HepG2 (cell line): Measurements from ENCODE around the gene CRLF1. TPM values are rescaled to one million over a fixed set of nuclear protein-coding genes. Genes with fewer than 3 reads are reported as not detected.

ENCODE experiments used
- AHR ChIP-seq: IDR thresholded peaks from 2 replicates; pipeline ENCODE4 v1.6.1; 2018; ENCODE audit warnings: missing genetic modification reagents, missing compliant biosample characterization
- GZF1 ChIP-seq: sonication (generic); formaldehyde crosslinking; IDR thresholded peaks from 2 replicates; pipeline ENCODE4 v1.5.1; 2020; ENCODE audit warnings: mild to moderate bottlenecking, missing genetic modification reagents
- HNRNPLL ChIP-seq: fragments of 200-400 bp; formaldehyde crosslinking; IDR thresholded peaks from 2 replicates; pipeline ENCODE4 v1.6.1; 2017; ENCODE audit warnings: mild to moderate bottlenecking, low read depth, low read length; ENCODE audit not compliant: poor library complexity, severe bottlenecking
- KLF15 ChIP-seq: sonication (generic); formaldehyde crosslinking; IDR thresholded peaks from 2 replicates; pipeline ENCODE4 v1.8.1; 2023; ENCODE audit warnings: borderline replicate concordance, mild to moderate bottlenecking, inconsistent platforms, missing genetic modification reagents, mixed read lengths
- NFYC ChIP-seq: IDR thresholded peaks from 2 replicates; pipeline ENCODE4 v1.6.1; 2016; ENCODE audit warnings: missing genetic modification reagents, missing compliant biosample characterization
- SALL1 ChIP-seq: sonication (generic); formaldehyde crosslinking; IDR thresholded peaks from 2 replicates; pipeline ENCODE4 v1.8.0; 2022; ENCODE audit warnings: mild to moderate bottlenecking, missing genetic modification reagents
- SUZ12 ChIP-seq: fragments of 150-350 bp; IDR thresholded peaks from 2 replicates; pipeline ENCODE4 v1.6.1; 2014; ENCODE audit warnings: low read depth, low read length
- YEATS4 ChIP-seq: sonication (generic); formaldehyde crosslinking; IDR thresholded peaks from 2 replicates; pipeline ENCODE4 v1.4.0; 2020; ENCODE audit warnings: missing genetic modification reagents, borderline replicate concordance
- ZFY ChIP-seq: sonication (generic); formaldehyde crosslinking; IDR thresholded peaks from 2 replicates; pipeline ENCODE4 v1.4.0; 2020; ENCODE audit warnings: missing genetic modification reagents
- ZNF501 ChIP-seq: sonication (generic); formaldehyde crosslinking; IDR thresholded peaks from 2 replicates; pipeline ENCODE4 v1.5.1; 2020; ENCODE audit warnings: mild to moderate bottlenecking, moderate library complexity, missing genetic modification reagents
- ZNF644 ChIP-seq: IDR thresholded peaks from 2 replicates; pipeline ENCODE4 v1.6.1; 2016; ENCODE audit warnings: low read depth
- ZNF841 ChIP-seq: sonication (generic); formaldehyde crosslinking; IDR thresholded peaks from 2 replicates; pipeline ENCODE4 v1.8.1; 2023; ENCODE audit warnings: missing genetic modification reagents, borderline replicate concordance
- polyA plus RNA-seq, 8 experiments: library from polyadenylated mRNA; depleted of rRNA in 3 of 8; stranded (reverse) in 7 of 8; unstranded in 1 of 8; fragments of >200 nt; fragmentation: Illumina TruSeq in 4 of 8; extraction: Trizol in 4 of 8; gene quantifications; 2 replicates each; pipeline versions ENCODE4 v1.2.1 to v1.2.3, GENCODE V29; 2011 to 2016; ENCODE audit warnings: low read depth in 4 of 8, missing spikeins in 1 of 8, mixed read lengths in 1 of 8; ENCODE audit not compliant: insufficient read depth in 1 of 8
- total RNA-seq, 5 experiments: library from RNA; depleted of rRNA; stranded (reverse); fragments of >200 nt; fragmentation: Illumina TruSeq; extraction: Trizol; gene quantifications; 2 replicates each; pipeline ENCODE4 v1.2.3, GENCODE V29; 2016; ENCODE audit warnings: low read depth in 1 of 5
- TF ChIP-seq, protein P1 (sequence below): sonication (generic); formaldehyde crosslinking; IDR thresholded peaks from 2 replicates; pipeline ENCODE4 v1.4.0; 2020; ENCODE audit warnings: mild to moderate bottlenecking, missing genetic modification reagents
- TF ChIP-seq, protein P2 (sequence below): sonication (generic); formaldehyde crosslinking; conservative IDR thresholded peaks from 2 replicates; pipeline ENCODE4 v1.4.0; 2020; ENCODE audit warnings: mild to moderate bottlenecking, missing genetic modification reagents, moderate library complexity

CRLF1 gene
- total and polyA plus RNA-seq, 2 of the 13 experiments (the other 11 are each of a cell fraction or from before 2014, with no cell fraction given) = 217 to 296 TPM

DNA sequence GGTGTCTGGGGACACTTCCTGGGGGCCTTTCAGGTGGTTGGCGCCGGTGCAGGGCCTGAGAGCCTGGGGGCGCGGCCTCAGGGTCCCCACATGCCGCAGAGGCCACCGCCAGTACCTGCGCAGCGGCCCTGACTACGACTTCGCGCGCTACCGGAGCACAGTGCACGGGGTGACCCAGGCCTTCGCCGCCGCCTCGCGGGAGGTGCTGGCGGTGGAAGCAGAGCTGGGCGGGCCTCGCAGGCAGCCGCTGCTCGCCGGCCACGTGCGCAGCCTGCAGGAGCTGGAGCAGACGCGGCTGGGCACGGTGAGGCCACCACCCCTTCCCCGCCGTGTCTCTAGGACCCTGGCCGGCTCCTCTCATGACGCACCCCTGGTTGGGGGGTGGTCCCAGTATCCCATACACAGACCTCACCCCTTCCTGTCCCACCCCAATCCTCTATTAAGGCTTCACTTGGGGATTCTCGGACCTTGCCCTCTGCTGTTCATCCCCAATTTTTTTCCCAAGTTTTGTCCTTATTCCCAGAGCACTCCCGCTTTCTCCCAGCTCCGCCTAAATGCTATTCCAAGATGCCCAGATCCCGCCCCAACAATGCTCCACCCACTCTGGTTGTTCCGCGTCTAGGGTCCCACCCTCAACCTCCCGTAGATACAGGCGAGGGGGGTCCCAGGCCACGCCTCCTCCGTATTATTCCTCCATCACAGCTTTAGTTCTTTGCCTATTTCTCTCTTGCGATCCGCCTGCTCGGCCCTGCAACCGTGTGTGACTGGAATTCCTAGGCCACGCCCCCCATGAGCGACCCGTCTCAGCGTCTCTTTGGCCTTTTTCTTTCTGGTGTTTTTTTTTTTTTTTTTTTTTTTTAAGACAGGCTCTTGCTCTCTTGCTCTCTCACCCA lies 17.0 kb downstream of the CRLF1 start (continued):
- TF ChIP-seq, protein P1, sequence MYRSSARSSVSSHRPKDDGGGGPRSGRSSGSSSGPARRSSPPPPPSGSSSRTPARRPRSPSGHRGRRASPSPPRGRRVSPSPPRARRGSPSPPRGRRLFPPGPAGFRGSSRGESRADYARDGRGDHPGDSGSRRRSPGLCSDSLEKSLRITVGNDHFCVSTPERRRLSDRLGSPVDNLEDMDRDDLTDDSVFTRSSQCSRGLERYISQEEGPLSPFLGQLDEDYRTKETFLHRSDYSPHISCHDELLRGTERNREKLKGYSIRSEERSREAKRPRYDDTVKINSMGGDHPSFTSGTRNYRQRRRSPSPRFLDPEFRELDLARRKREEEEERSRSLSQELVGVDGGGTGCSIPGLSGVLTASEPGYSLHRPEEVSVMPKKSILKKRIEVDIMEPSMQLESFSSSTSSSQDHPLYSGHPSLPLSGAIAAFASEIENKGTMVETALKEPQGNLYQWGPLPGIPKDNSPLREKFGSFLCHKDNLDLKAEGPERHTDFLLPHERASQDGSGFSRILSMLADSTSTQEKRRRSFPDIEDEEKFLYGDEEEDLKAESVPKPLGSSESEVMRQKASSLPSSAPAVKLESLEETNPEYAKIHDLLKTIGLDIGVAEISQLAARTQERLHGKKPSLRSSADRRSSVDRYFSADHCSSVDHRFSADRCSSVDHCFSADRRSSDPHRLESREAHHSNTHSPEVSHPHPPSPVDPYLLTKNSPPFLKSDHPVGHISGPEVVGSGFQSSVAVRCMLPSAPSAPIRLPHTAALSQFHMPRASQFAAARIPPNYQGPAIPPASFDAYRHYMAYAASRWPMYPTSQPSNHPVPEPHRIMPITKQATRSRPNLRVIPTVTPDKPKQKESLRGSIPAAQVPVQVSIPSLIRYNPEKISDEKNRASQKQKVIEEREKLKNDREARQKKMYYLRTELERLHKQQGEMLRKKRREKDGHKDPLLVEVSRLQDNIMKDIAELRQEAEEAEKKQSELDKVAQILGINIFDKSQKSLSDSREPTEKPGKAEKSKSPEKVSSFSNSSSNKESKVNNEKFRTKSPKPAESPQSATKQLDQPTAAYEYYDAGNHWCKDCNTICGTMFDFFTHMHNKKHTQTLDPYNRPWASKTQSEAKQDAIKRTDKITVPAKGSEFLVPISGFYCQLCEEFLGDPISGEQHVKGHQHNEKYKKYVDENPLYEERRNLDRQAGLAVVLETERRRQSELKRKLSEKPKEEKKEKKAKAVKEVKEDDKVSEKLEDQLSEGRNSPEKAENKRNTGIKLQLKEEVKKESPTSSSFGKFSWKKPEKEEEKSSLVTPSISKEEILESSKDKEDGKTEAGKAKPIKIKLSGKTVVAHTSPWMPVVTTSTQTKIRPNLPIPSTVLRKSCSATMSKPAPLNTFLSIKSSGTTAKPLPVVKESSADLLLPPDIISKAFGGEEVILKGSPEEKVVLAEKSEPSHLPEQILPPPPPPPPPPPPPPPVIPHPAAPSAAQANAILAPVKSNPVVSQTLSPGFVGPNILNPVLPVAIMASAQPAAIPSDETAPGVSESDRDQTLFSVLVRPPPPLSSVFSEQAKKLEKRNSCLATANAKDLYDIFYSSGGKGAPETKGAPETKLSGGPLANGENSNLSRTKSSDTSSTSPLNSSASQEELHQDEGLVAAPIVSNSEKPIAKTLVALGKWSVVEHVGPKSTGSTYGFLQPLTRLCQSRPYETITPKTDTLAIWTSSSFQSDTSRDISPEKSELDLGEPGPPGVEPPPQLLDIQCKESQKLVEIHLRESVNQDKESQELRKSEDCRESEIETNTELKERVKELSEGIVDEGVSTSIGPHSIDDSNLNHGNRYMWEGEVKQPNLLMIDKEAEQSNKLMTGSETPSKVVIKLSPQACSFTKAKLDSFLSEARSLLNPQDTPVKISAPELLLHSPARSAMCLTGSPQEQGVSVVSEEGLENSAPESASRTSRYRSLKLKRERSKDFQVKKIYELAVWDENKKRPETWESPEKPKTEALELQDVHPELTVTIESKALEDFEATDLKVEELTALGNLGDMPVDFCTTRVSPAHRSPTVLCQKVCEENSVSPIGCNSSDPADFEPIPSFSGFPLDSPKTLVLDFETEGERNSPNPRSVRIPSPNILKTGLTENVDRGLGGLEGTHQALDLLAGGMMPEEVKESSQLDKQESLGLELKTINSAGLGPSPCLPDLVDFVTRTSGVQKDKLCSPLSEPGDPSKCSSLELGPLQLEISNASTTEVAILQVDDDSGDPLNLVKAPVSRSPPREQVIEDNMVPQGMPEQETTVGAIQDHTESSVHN (CRISPR knock-in tag) = peak; percentile 98; the same call in 1 of the 2 replicates
- TF ChIP-seq SUZ12 (no peak), NFYC (CRISPR knock-in tag) (peak; percentile 29; the same call in 1 of the 2 replicates), ZFY (CRISPR knock-in tag) (peak; percentile 82), ZNF644 (0 out of 2 replicates have a peak, but pooled peaks have one; percentile 38), HNRNPLL (peak; percentile 76), AHR (peak; percentile 53; the same call in 1 of the 2 replicates), ZNF841 (CRISPR knock-in tag) (peak; percentile 69; the same call in 1 of the 2 replicates), KLF15 (CRISPR knock-in tag) (peak; percentile 45; the same call in 1 of the 2 replicates), GZF1 (CRISPR knock-in tag) (peak; percentile 88; the same call in 1 of the 2 replicates), YEATS4 (CRISPR knock-in tag) (peak; percentile 89), ZNF501 (CRISPR knock-in tag) (peak; percentile 14; the same call in 1 of the 2 replicates), SALL1 (peak; percentile 94)
- TF ChIP-seq, protein P2, sequence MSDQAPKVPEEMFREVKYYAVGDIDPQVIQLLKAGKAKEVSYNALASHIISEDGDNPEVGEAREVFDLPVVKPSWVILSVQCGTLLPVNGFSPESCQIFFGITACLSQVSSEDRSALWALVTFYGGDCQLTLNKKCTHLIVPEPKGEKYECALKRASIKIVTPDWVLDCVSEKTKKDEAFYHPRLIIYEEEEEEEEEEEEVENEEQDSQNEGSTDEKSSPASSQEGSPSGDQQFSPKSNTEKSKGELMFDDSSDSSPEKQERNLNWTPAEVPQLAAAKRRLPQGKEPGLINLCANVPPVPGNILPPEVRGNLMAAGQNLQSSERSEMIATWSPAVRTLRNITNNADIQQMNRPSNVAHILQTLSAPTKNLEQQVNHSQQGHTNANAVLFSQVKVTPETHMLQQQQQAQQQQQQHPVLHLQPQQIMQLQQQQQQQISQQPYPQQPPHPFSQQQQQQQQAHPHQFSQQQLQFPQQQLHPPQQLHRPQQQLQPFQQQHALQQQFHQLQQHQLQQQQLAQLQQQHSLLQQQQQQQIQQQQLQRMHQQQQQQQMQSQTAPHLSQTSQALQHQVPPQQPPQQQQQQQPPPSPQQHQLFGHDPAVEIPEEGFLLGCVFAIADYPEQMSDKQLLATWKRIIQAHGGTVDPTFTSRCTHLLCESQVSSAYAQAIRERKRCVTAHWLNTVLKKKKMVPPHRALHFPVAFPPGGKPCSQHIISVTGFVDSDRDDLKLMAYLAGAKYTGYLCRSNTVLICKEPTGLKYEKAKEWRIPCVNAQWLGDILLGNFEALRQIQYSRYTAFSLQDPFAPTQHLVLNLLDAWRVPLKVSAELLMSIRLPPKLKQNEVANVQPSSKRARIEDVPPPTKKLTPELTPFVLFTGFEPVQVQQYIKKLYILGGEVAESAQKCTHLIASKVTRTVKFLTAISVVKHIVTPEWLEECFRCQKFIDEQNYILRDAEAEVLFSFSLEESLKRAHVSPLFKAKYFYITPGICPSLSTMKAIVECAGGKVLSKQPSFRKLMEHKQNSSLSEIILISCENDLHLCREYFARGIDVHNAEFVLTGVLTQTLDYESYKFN (CRISPR knock-in tag) = no peak; the same call in 1 of the 2 replicates
